Cardiac septum (tissue), 1 donor: ENCODE results near the gene SRSF3. TPM values are rescaled to one million over a fixed set of nuclear protein-coding genes. Genes with fewer than 3 reads are reported as not detected.
A peak's percentile ranks its signal among the peaks of the same experiment; 100 is the strongest.
"Not testable (repeated sequence)": the region's sequence is repeated elsewhere in the genome, so short reads cannot be mapped to it uniquely, and the experiment has no call there.

Experiments used
- DNase-seq: peaks from one replicate; pipeline ENCODE4 v3.0.0-alpha.2; 2020; ENCODE audit warnings: low spot score
- intact Hi-C: fragments of 100-400 bp; cut with DNase I; formaldehyde crosslinking; loops from one replicate; pipeline ENCODE4 v1.14.0; 2022
- total RNA-seq: library from RNA; stranded (reverse); fragmentation: NEBNext Ultra II Directional; extraction: Animal tissue kit (Norgen Biotek cat#: 25700); gene quantifications from one replicate; pipeline ENCODE4 v1.2.1, GENCODE V29; 2021
- donor health status: DM: no; HTN: no; CAD: no.

The SRSF3 gene
- total RNA-seq, 1 donor from 2014 or later, result 148 TPM

DNA sequence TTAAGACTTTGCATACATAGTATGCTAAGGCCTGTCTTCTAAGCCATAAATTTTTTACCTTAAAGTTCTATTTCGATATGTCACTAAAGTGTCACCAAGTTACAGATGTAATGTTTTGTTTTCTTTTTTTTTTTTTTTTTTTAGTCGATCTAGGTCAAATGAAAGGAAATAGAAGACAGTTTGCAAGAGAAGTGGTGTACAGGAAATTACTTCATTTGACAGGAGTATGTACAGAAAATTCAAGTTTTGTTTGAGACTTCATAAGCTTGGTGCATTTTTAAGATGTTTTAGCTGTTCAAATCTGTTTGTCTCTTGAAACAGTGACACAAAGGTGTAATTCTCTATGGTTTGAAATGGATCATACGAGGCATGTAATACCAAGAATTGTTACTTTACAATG is 7.7 kb downstream of the SRSF3 start:
- intact Hi-C loops, DNase-seq: not testable (repeated sequence)

DNA sequence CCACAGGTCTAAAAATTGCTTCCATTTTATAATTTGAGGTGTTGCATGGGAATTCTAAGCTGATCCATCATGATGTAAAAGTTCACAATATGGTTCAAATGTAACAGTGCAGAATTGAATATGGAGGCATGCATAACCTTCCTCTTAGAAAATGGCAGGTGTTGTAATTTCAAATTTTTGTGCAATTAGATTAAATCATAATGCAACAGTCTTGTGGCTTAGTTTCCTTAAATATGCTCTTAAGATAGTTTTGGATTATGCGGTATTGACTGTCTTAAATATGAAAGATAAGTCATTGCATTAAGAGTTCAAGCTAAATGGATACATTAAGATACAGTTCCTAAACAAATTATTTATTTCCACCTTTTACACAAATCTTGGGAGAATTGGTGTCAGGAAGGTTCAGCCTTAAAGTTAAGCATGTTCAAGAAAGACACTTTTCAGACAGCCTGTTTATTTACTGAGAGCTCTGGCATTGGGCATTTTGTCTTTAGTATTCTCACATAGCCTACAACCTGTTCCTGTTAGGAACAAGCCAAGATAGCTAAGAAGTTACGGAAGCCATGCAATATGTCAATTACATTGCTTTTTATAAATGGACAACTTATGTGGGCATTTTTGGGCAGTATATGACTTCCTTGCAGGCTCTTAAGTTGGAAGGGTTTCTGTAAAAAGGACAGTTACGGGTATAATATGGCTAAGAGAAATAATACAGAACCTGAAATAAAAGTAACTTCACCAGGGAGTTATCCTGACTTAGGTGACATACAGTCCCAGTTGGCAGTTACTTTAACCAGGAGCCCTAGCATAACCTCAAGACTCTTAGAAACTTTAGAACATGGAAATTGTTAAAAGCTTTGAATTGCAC is 9.3 kb downstream of the SRSF3 start:
- intact Hi-C loops, result no loop called here
- DNase-seq, result no peak

DNA sequence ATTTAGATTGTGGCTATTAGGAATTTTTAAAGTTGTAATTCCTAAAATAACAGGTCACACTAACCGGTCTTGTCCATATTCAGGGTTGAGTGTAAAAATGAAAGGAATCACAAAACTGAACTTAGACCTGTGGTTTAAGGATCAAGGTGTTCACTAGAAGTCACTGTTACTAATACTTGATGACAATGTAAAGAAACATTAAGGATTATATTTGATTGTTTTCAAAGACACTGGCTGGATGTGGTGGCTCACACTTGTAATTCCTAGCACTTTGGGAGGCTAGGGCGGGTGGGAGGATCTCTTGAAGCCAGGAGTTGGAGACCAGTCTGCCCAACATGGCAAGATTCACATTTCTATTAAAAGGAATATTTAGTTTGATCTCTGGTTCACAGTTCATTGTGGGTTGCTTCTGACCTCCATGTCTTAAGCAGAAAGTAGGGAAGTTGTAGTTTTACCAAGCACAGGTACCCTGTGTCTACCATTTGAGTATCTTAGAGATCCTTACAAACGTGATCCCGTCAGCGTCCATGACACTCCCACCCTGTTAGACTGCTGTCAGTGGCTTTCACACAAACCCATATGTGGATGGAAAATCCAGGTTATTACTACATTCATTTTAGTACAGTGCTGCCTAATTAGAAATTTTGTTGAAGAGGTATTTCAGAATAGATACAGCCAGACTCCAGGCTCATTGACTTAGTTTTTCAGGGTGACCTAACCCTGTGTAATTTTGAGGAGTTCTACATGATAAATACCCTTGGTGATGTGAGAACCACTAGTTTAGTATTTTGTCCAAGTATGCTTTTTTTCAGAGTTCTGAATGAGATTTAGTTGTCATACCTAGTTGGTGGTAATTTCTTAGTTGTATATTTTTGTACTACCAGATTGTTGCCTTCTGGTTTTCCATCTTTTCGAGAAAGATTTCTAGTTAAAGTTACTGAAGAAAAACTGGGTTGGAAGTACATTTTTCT is 10.2 kb downstream of the SRSF3 start:
- DNase-seq, result no peak
- intact Hi-C loops, result no loop called here

DNA sequence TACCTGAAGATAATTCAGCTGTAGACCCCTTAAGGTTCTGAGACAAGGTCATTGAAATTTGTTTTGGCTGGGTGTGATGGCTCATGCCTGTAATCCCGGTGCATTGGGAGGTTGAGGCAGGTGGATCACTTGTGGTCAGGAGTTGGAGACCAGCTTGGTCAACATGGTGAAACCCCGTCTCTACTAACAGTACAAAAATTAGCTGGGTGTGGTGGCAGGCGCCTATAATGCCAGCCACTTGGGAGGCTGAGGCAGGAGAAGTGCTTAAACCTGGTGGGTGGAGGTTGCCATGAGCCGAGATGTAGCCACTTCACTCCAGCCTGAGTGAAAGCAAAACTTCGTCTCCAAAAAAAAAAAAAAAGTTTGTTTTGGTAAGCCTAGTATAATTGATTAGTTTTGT is 11.0 kb downstream of the SRSF3 start:
- intact Hi-C loops, result no loop called here
- DNase-seq, result no peak

DNA sequence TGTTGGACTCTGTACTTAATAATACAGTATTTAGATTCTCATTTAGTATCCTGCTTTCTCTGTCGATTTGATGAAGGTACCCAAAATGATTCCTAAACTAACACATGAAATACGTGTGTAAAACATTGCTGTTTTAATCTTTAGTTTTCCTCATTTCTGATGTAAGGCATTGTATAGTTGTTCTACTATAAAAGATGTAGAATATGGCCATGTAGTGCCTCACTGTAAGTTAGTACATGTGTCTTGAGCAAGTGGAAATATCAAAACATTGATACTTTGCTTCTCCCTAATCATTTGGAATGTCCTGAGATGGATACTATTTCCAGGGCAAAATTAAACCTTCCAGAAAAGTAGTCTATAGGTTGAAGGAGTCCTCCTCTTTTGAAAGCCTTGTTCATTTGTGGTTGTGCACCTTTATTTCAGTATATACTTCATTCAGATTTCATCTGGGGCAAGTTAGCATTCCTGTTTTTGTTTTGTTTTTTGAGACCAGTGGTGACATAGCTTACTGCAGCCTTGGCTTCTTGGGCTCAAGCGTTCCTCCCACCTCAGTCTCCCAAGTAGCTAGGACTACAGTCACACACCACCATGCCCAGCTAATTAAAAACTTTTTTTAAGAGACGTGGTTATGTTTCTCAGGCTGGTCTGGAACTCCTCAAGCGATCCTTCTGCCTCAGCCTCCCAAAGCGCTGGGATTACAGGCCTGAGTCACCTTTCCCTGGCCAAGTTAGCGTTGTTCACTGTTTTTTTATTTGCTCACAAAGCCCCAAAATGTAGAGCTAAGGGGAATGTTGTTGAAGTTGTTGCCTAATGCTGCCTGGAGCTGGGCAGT is 11.6 kb downstream of the SRSF3 start:
- no peak for DNase-seq
- intact Hi-C loops, result no loop called here

DNA sequence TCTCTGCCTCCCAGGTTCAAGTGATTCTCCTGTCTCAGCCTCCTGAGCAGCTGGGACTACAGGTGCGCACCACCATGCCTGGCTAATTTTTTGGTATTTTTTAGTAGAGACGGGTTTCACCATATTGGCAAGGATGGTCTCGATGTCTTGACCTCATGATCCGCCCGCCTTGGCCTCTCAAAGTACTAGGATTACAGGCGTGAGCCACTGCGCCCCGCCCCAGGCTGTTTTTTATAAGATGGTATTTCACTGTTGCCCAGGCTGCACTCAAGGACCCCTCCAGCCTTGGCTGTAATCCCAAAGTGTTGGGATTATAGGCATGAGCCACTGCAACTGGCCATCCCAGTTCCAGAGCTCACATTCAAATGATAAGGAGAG is 13.1 kb downstream of the SRSF3 start:
- intact Hi-C loops, result not testable (repeated sequence)

DNA sequence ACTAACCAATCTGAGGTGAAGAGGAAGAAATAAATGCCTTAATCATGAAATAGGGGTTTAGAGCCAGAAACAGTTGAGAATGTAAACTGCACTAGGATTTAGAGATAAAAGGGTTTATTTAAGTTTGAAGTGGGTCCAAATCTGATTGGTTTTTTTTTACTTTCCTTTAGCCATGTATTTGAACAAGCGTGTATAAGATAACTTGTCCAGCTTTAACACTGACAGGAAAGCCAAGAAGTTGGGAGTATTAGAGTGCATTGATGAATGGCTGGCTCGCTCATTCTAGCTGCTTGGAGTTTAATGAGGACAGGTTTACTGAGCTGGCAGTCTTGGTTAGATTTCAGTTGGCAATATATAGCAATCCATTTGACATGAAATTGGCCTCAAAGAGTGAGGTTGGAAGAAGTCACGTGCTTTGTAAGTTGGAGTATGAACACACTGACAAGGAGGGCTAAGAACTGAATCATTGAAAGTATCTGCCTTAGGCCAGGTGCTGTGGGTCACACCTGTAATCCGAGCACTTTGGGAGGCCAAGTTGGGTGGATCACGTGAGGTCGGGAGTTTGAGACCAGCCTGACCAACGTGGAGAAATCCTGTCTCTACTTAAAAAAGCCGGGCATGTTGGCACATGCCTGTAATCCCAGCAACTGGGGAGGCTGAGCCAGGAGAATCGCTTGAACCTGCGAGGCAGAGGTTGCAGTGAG is 13.7 kb downstream of the SRSF3 start:
- DNase-seq, result no peak
- intact Hi-C loops, result no loop called here

More for the DNA sequence above, 13.1 kb downstream of the SRSF3 start:
- not testable (repeated sequence) for DNase-seq

DNA sequence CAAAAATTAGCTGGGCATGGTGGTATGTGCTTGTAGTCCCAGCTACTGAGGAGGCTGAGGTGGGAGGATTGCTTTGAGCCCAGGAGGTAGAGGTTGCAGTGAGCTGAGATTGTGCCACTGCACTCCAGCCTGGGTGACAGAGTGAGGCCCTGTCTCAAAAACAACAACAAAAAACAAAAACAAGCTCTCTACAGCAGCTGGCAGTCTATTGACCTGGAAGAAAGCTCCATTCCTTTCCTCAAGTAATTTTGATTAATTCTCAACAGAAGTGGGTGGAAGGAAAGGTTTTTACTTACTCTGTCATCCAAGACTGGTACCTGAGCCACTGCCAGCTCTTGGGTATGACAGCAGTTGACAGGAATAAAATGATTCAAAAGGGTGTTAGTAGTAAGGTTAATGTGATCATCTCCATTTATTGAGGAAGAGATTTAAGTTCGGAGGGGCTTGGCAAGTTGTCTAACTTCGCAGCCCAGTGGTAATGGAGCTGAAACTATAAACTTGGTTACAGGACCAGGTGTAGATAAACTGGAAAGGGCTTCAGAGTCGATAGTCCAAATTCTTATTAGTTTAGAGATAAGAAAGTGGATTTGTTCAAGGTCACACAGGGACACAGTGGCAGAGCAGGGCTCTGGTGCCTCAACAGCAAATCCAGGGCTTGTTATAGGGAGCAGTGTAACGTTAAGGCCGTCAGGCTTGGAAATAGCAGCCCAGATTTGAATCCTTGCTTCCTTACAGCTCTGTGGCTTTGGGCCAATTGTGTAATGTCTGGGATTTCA is 14.8 kb downstream of the SRSF3 start:
- intact Hi-C loops, result no loop called here
- DNase-seq, result no peak

DNA sequence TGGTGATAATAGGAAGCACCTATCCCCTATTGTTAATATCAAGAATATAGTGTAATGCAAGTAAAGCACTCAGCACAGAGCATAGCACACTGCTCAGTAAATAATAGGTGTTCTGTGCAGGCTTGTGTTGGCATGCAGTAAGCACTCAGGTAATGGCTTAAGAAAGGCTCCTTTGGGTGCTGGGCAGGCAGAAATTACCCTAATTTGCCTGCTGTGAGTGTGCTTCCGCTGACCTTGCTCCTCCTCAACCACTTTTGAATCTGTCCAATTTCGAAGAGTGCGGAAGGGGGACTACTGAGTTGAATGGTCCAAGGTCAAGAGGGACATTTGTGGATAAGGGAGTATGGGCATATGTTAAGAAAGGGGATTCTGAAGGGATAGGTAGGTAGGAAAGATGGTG is 15.4 kb downstream of the SRSF3 start:
- intact Hi-C loops, result no loop called here

DNA sequence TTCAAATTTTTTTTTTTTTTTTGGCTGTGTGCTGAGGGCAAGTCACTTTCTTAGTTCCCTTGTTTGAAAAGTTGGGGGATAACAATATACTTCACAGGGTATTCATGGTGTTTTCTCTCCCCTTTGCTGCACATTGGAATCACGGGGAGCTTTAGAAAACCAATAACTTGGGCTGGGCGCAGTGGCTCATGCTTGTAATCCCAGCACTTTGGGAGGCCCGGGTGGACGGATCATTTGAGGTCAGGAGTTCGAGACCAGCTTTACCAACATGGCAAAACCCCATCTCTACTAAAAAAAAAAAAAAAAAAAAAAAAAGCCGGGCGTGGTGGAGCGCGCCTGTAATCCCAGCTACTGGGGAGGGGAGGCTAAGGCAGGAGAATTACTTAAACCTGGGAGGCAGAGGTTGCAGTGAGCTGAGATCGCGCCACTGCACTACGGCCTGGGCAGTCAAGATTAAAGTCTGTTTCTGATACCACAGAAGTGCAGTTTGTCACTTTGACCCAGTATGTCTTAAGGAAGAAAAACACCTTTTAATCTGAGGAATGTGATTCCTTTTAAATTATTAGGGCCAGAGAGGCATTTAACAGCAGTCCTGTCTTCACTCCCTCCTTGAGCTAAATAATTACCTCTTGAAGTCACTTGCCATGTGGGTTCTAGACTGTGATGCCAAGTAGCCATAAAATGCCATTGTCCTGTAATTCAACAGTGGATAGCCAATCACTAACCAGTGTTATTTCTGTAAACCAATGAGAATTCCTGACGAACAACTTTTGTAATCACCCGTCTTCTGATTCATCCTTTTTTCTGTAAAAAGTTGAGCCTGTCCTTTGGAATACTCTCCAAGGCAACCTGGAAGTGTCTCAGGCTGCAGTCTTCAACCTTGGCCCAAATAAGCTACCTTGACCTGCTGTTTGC is 16.1 kb downstream of the SRSF3 start:
- DNase-seq, result peak; percentile 47
- intact Hi-C loops, result loop anchor here (10.0 kb wide), 1 partner anchor 225 kb away; the partner anchor contains the start of gene CPNE5

More for the DNA sequence above, 15.4 kb downstream of the SRSF3 start:
- DNase-seq, result no peak

DNA sequence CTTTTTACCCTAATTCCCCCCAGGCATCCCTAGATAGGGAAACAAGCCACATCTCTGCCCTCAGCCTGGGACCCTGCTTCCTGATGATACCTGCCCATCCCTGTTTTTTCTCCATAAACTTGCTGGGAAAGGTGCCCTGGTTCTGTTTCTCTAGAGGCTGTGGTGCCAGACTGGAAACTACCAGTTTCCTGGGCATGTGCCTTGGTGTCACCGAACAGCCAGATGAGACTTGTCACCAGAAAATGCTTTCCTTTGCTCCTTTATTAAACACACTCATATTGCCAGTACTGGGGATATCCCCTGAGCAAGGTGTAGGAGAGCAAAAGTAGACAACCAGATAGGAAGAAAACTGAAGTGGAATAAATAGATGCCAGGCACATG is 16.8 kb downstream of the SRSF3 start:
- no peak for DNase-seq
- intact Hi-C loops, result loop anchor here (10.0 kb wide), 1 partner anchor 224 kb away; the partner anchor contains the start of gene CPNE5

DNA sequence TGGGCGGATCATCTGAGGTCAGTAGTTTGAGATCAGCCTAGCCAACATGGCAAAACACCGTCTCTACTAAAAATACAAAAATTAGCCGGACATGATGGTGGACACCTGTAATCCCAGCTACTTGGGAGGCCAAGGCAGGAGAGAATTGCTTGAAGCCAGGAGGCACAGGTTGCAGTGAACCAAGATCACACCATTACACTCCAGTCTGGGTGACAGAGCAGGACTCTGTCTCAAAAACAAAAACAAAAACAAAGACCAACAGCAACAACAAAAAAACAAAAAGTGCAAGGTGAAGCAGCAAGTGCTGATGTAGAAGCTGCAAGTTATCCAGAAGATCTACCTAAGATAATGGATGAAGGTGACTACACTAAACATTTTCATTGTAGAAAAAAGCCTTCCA is 17.5 kb downstream of the SRSF3 start:
- intact Hi-C loops, result loop anchor here (10.0 kb wide), 1 partner anchor 223 kb away; the partner anchor contains the start of gene CPNE5
- not testable (repeated sequence) for DNase-seq

DNA sequence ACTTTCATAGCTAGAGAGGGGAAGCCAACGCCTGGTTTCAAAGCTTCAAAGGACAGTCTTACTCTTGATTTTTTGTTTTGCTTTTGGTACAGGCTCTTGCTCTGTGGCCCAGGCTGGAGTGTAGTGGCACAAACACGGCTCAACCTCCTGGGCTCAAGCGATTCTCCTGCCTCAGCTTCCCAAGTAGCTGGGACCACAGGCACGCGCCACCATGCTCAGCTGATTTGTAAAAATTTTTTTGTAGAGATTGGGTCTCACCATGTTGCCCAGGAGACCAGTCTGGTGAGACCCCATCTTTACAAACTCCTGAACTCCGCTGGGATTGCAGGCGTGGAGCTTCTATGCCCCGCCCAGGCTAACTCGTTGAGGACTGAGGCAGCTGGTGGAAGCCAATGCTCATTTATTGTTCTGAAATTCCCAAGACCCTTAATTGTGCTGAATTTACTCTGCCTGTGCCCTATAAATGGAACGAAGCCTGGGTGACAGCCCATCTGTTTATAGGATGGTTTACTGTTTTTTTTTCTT is 18.0 kb downstream of the SRSF3 start:
- DNase-seq, result peak; percentile 19
- intact Hi-C loops, result loop anchor here (10.0 kb wide), 1 partner anchor 223 kb away; the partner anchor contains the start of gene CPNE5

DNA sequence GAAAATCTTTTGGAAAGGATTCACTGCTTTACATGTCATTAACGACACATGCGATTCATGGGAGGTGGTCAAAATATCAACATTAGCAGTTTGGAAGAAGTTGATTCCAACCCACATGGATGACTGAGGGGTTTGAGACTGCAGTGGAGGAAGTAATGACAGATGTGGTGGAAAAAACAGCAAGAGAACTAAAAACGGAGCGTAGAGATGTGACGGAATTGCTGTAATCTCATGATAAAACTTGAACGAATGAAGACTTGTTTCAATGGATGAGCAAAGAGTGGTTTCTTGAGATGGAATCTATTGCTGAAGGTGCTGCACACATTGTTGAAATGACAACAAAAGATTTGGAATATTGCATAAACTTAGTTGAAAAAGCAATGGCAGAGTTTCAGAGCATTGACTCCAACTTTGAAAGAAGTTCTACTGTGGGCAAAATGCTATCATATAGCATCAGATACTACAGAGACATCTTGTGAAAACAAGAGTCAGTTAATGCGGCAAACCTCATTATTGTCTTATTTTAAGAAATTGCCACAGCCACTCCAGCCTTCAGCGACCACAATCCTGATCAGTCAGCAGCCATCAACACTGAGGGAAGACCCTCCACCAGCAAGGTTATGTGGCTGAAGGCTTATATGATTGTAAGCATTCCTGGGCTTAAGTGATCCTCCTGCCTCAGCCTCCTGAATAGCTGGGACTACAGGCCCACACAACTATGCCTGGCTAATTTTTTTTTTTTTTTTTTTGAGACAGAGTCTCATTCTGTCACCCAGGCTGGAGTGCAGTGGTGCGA is 19.2 kb downstream of the SRSF3 start:
- intact Hi-C loops, result loop anchor here (10.0 kb wide), 1 partner anchor 221 kb away; the partner anchor contains the start of gene CPNE5
- no peak for DNase-seq

DNA sequence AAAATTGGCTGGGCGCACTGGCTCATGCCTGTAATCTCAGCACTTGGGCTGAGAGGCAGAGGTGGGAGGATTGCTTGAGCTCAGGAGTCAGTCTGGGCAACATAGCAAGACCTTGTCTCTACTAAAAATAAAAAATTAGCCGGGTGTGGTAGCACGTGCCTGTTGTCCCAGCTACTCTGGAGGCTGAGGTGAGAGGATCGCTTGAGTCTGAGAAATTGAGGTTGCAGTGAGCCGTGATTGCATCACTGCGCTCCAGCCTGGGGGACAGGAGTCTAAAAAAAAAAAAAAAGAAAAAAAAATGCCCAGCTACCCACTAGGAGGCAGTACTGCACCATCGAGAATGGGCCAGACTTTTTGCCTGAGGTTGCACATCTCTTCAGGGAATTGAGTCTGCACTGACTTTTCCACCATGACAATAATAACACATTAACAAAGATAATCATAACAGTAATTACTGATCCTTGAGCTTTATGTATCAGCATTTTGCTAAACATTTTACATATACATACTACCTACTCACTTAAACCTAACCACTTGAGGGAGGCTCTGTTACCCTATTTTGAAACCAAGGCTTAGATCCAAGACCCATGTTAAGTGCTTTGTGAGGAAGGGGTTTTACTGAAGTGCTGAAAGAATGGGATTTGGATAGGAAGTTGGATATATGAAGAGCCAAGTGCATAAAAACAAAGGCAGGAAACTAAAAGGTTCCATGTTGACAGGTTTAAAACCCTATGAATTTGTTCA is 21.0 kb downstream of the SRSF3 start:
- peak; percentile 51 for DNase-seq
- intact Hi-C loops, result loop anchor here (5.0 to 10.0 kb wide), 2 partner anchors 220 to 237 kb away; partner anchors contain the start of gene CPNE5
